ENCODE measurements around the gene NAT10.
A peak's percentile ranks its signal among the peaks of the same experiment; 100 is the strongest.
"Not testable (repeated sequence)": the region's sequence is repeated elsewhere in the genome, so short reads cannot be mapped to it uniquely, and the experiment has no call there.

Gene NAT10

GRCh38 chr11:34105079-34105956 is at the start of gene NAT10:
Gene NAT10 (plus strand): TSS chr11:34105629. CDS start chr11:34108226, 2,597 bp downstream.
- DNase-seq, result peak; percentile 99

DNA sequence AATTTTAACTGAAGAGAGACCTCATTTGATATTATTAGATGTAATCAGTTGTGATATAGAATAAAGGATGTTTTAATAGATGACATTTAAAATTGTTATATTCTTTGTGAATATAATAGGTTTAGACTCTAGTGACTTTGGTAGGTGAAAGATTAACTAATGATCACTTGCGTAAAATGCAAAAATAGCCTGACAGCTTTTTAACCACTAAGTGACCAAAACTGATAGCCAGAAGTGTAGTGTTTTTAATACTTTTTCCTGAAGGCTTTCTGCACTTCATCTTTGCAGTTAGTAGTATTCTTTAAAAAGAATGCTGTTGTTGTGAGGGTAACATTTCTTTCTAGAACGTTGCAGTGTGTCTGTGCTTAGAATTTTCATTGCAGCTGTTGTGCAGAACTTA is 48.8 kb upstream of the NAT10 start:
- DNase-seq, result no peak

DNA sequence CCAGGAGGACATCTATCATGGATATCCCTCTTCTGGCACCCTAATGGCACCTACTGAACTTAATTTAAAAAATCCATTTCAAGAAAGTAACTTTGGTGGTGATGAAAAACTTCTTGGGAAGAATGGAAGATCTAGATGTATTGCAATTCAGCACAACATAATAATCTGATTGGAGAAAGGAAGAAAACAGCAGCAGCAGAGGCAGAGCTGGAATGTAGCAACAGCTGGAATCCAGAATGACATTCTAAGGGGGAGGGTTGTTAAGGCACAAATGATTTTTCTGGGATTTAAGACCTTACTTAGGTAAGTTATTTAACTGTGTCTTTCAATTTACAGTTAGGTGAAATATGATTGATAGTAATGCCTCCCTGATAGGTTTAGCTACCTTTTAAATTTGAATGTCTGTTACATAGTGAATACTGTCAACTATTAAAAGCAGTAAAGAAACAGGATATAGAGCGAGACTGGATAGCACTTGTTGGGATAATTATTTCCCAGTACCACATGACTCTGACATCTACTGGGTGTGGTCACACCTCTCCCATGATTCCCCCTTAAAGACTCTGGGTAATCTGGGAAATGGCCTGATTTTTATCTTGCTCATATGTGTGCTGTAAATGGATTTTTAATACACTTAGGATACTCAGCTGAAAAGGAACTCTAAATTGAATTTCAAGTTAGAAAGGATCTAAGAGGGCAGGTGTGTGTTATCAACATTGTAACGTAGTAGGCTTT is 42.2 kb upstream of the NAT10 start:
- no peak for DNase-seq

DNA sequence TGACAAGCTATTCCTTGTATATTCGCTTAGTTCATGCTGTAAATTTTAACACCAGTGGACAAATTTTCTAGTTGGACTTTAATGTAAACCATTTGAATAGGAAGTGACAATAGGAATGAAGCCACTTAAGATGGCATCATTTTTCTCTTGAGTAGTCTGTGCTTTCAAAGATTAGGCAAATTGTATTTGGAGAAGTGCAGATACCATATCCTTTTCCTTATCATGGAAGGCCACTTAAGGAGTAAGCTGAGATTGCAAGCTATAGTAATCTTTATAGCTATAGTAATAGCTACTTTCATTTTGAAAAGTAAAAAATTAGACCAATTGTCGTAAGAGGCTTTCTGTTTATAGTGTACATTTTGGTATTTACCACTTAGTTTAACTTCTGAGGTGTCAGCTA is 41.1 kb upstream of the NAT10 start:
- peak; percentile 14 for DNase-seq

DNA sequence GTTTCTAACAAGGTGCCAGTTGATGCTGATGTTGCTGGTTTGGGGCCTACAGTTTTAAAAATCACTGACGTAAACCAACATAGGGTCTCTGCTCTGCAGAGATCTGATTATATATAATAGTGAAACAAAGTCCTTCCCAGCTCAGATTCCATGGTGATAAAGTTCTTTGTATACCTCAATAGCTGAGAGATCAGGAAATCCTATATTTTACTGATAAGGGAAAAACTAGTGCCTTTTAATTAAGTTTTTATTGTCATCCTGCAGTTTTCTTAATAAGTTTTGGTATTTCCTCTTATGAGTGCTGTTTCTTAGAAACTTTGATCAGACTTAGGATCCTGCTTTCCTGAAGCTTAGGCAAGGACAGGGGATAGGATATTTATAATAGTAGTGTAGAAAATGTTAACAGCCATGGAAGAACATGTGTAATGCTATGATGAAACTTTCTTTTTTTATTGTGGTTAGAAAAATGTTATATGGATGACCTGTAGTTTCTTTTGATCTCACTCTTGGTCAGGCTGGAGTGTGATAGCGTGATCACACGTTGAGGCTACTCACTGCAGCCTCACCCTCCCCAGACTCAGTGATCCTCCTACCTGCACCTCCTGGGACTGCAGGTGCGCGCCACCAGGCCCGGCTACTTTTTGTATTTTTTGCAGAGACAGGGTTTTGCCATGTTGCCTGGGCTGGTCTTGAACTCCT is 39.8 kb upstream of the NAT10 start:
- no peak for DNase-seq

- not testable (repeated sequence) for DNase-seq
These were observed 38.7 kb upstream of the NAT10 start for GRCh38 chr11:34066766-34067165.

GRCh38 chr11:34067383-34068065 is 37.9 kb upstream of the NAT10 start:
- DNase-seq, result peak; percentile 28

GRCh38 chr11:34068111-34068510 is 37.3 kb upstream of the NAT10 start:
- peak; percentile 13 for DNase-seq

DNA sequence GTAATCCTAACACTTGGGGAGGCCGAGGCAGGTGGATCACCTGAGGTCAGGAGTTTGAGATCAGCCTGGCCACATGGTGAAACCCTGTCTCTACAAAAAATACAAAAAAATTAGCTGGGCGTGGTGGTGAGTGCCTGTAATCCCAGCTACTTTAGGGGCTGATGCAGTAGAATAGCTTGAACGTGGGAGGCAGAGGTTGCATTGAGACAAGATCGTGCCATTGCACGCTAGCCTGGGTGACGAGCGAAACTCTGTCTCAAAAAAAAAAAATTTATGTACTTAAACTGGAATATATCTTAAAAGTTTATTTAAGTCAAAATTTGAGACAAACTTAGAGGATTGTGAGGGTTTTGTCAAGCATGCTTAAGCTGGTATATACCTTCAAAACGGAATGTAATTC is 34.1 kb upstream of the NAT10 start:
- DNase-seq, result not testable (repeated sequence)

DNA sequence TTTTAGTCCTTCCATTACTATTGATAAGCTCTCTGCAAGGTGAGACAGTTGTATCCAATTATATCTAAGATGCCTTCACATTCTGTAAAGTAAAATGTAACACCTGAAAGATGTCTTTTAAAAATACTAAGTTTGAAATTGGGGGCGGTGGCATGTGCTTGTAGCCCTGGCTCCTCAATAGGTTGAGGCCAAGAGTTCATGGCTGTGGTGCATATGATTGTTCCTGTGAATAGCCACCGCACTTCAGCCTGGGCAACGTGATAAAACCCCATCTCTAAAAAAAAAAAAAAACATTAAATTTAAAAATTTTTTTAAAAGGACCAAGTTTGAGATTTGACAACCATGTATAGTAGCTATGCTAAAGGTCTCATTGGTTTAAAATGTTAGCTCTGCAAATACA is 33.4 kb upstream of the NAT10 start:
- DNase-seq, result no peak

GRCh38 chr11:34072832-34073231 is 32.6 kb upstream of the NAT10 start:
- peak; percentile 57 for DNase-seq

DNA sequence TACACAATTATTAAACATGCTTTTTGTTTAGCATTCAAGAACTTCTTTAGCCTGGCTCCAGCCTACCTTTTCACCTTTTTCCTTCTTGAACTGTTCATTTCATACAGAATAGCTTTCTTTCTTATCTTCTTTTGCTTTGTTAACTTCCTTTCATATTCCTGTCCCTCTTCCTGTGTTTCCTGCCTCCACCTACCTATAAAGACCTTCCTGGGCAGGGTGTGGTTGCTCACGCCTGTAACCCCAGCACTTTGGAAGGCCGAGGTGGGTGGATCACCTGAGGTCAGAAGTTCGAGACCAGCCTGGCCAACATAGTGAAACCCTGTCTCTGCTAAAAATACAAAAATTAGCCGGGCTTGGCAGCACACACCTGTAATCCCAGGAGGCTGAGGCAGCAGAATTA is 31.0 kb upstream of the NAT10 start:
- DNase-seq, result no peak

DNA sequence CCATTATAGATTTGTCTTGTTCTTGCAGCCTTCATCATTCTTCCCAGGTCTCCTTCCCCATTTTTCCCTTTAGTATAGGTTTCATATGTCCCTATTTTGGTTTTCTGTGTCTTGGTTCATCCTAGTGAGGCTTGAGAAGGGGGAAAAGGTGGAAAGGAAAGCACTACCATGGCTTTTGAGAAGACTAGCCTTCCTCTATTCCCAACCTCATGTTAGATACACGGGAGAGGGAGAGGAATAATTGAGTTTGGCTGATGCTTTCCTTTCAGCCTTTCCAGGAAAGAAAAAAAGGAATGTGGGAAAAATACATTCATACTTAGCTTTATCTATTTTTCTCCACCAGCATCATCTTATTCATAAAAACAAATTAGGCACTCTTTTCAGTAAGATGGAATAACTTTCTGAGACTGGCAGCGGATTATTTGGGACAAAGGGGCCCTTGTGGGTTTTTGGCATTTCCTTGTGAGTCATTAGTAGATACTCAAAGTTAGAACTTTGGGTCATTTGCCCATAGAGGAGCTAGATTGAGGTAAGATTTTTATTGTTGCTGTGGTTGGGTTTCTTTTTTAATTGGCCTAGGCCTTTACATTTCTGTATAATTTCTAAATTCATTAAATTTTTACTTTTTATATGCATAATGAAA is 30.1 kb upstream of the NAT10 start:
- DNase-seq, result no peak

GRCh38 chr11:34080609-34081008 is 24.8 kb upstream of the NAT10 start:
- DNase-seq, result no peak

GRCh38 chr11:34084637-34085036 is 20.8 kb upstream of the NAT10 start:
- DNase-seq, result no peak

DNA sequence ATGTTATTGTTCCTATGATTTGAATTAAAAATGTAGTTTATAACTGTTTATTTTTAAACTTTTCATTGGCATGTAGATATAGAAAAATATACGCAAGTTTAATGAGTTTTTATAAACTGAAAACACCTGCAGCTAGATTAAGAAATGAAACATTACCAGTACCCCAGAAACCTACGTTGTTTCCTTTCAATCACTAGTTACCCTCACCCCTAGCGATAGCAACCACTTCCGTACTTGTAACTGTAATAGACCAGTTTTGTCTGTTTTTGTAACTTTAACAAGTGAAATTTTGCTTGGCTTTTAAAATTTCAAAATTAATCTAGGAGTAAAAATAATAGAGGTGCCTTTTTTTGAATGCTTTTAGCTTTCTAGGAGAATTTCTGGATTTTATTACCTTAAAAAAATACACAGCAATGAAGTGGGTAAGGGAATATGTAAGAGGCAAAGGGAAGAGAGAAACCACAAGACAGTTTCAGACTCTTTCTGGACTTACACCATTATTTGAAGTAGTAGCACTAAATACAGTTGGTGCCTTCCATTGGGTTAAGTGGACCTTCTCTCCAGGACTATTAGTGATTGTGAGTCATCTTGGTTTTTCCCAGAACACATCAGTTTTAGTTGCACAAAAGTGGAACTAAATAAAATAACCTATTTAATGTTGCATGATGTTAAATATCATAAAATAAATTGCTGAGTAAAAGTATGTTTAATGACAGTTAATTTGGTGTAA is 18.7 kb upstream of the NAT10 start:
- peak; percentile 71 for DNase-seq

- no peak for DNase-seq
These were observed 13.6 kb upstream of the NAT10 start for GRCh38 chr11:34091825-34092224.

GRCh38 chr11:34094900-34095299 is 10.5 kb upstream of the NAT10 start:
- DNase-seq, result not testable (repeated sequence)

DNA sequence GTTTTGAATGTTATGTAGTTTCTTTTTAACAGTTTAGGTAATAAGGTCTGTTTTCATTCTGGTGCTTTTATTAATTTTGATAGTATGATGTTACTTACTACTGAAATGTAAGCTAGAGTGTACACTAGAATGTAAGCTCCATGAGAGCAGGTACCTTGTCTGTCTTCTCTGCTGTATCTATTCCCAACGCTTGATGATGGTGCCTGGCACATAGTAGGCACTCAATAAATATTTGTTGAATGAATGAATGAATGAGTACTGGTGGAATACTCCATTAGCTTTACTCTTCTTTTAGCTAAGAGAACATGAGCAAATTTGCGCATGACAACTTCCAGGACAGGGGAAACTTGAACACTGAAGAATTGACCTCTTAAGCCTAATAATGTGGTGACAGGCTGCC is 6.6 kb upstream of the NAT10 start:
- no peak for DNase-seq

GRCh38 chr11:34104680-34105078 is 750 bp upstream of the NAT10 start:
- DNase-seq, result peak; percentile 14

DNA sequence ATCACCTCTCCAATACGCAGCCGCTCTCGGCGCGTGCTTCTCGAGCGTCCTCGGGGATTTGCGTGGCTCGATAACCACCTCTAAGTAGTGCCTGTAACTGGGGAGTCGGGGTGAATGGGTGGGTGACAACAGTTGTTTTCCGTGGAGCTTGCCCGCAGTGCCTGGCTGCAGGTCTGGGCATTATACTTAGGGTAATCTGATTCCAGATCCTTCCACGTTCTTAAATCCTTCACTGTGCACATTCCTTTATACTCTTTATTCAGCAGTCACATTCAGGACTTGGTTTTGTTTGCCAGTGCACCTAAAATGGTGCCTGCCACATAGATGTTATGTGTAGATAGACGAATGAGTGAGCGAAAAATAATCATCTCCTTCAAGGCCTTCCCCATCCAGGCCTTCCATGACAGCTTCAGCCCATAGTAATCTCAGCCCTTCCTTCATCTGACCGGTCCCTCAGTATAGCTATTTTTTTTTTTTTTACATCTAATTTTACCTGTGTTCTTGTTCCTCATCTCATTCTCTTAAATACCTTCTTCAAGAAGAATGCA is 602 bp downstream of the NAT10 start:
- peak; percentile 2 for DNase-seq
